ENCODE measurements around the gene ATAD1. TPM values are rescaled to one million over a fixed set of nuclear protein-coding genes. Genes with fewer than 3 reads are reported as not detected.

ATAD1 gene
- total RNA-seq, 2 experiments from 2014 or later, result 33.7 to 38.7 TPM

DNA sequence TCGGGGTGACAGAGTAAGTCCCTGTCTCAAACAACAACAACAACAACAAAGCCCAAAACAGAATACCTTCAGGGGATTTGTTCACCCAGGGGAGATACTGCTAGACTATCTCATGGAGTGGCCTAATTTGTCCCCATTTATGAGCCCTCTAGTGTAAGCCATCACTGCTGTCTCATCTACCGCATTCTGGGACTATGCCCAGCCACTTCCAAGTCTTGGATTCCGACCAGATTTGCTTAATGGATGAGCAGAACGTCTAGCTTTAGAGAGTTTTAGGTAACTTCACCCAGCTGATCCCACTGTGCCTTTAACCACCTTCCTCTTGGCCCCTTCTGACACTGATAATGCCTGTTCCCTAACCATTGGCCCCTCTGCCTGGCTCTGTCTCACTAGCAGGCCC, 111.3 kb downstream of the ATAD1 start:
- Histone ChIP-seq H3K36me3 (ENCODE audit: insufficient read depth, low read length) (no peaks in the 10 kb centered on the region), H3K9me3 (ENCODE audit: control insufficient read depth in 1 of 2, insufficient read depth in 1 of 2, low read length in 2 of 2) (no peaks in the 10 kb centered on the region), H3K4me3 (ENCODE audit: low read length) (no peak overlapping the region), H3K4me1 (ENCODE audit: insufficient read depth, low read length) (no peaks in the 10 kb centered on the region), H3K27ac (ENCODE audit: low read depth in 1 of 2, low read length in 2 of 2) (no peak overlapping the region), H3K27me3 (ENCODE audit: control insufficient read depth in 1 of 2, insufficient read depth in 2 of 2, low read length in 2 of 2) (peaks cover 0 to 3% of the 10 kb centered on the region in 2 experiments)
- Mint-ChIP-seq H3K27me3 (peaks cover 11% of the 10 kb centered on the region), H3K27ac (no peak overlapping the region), H3K9me3 (no peaks in the 10 kb centered on the region), H3K4me3 (no peak overlapping the region), H3K4me1 (ENCODE audit: low read depth) (no peaks in the 10 kb centered on the region), H3K36me3 (ENCODE audit: low read depth) (no peaks in the 10 kb centered on the region)
- intact Hi-C loops (cut with DNase I, micrococcal nuclease), result no loop called here
- ChIA-PET CTCF (interaction anchor here (0.8 kb wide), 1 partner anchor 162 kb away, joined by 5 read pairs; no protein-coding TSS in a partner anchor), POLR2A (no interaction called here)
- DNase-seq (no peak), ATAC-seq (ENCODE audit: poor library complexity) (no peak)
- TF ChIP-seq, protein P1, sequence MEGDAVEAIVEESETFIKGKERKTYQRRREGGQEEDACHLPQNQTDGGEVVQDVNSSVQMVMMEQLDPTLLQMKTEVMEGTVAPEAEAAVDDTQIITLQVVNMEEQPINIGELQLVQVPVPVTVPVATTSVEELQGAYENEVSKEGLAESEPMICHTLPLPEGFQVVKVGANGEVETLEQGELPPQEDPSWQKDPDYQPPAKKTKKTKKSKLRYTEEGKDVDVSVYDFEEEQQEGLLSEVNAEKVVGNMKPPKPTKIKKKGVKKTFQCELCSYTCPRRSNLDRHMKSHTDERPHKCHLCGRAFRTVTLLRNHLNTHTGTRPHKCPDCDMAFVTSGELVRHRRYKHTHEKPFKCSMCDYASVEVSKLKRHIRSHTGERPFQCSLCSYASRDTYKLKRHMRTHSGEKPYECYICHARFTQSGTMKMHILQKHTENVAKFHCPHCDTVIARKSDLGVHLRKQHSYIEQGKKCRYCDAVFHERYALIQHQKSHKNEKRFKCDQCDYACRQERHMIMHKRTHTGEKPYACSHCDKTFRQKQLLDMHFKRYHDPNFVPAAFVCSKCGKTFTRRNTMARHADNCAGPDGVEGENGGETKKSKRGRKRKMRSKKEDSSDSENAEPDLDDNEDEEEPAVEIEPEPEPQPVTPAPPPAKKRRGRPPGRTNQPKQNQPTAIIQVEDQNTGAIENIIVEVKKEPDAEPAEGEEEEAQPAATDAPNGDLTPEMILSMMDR (IDR thresholded peaks at IDR 0.05), result no peak

DNA sequence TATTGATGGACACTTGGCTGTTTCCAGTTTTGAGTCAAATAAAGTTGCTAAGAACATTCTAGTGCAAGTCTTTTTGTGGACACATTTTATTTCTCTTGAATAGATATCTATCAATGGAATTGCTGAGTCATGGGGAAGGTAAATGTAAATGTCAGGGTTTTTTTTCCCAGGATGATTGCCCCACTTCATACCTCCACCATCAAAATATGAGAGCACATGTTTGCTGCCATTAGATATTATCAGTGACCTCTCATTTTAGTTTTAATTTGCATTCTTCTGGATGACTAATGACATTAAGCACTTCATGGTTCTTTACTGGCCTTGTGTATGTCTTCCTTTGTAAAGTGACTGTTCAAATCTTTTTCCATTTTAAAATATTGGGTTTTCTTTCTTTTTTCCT, 112.7 kb downstream of the ATAD1 start:
- H3K27ac Mint-ChIP-seq, result no peak overlapping the region
- H3K4me3 ChIP-seq (ENCODE audit: low read length), result no peak overlapping the region
- H3K9me3 Mint-ChIP-seq, result no peaks in the 10 kb centered on the region
- no peak overlapping the region for H3K4me3 Mint-ChIP-seq
- ATAC-seq (ENCODE audit: poor library complexity), result no peak
- H3K27me3 Mint-ChIP-seq, result peaks cover 9% of the 10 kb centered on the region
- H3K4me1 ChIP-seq (ENCODE audit: insufficient read depth, low read length), result no peaks in the 10 kb centered on the region
- ChIA-PET CTCF (no interaction called here), POLR2A (no interaction called here)
- no peaks in the 10 kb centered on the region for H3K4me1 Mint-ChIP-seq (ENCODE audit: low read depth)
- H3K9me3 ChIP-seq (ENCODE audit: control insufficient read depth in 1 of 2, insufficient read depth in 1 of 2, low read length in 2 of 2), result no peaks in the 10 kb centered on the region
- intact Hi-C loops (cut with DNase I, micrococcal nuclease), result no loop called here
- H3K36me3 Mint-ChIP-seq (ENCODE audit: low read depth), result no peaks in the 10 kb centered on the region
- TF ChIP-seq, protein P1 (IDR thresholded peaks at IDR 0.05), result no peak
- H3K27me3 ChIP-seq (ENCODE audit: control insufficient read depth in 1 of 2, insufficient read depth in 2 of 2, low read length in 2 of 2), result peaks cover 0 to 3% of the 10 kb centered on the region in 2 experiments
- H3K27ac ChIP-seq (ENCODE audit: low read depth in 1 of 2, low read length in 2 of 2), result no peak overlapping the region
- DNase-seq, result no peak
- no peaks in the 10 kb centered on the region for H3K36me3 ChIP-seq (ENCODE audit: insufficient read depth, low read length)

DNA sequence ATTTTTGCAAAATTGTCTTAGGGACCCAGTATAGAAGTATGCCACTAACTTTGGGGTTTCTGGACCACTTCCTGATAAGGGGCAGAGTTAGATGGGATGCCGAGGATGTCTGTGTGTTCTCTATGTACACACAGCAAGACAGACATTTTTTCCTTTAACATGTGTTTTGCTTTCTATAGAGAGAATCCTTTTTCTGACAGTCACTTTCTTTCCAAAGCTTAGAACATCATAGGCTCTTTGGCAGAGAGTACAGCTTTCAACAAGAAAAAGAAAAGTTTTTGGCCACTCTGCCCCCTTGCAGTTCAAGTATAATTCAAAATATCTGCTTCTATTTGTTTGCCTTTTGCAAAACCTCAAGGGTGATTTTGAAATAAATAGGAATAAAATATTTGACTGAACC, 114.3 kb downstream of the ATAD1 start:
- H3K36me3 Mint-ChIP-seq (ENCODE audit: low read depth), result no peaks in the 10 kb centered on the region
- no peaks in the 10 kb centered on the region for H3K9me3 ChIP-seq (ENCODE audit: control insufficient read depth in 1 of 2, insufficient read depth in 1 of 2, low read length in 2 of 2)
- no peaks in the 10 kb centered on the region for H3K4me1 Mint-ChIP-seq (ENCODE audit: low read depth)
- no peak for DNase-seq
- intact Hi-C loops (cut with DNase I, micrococcal nuclease), result no loop called here
- ChIA-PET POLR2A (no interaction called here), CTCF (interaction anchor here (0.9 kb wide), 1 partner anchor 9 kb away, joined by 3 read pairs; no protein-coding TSS in a partner anchor)
- H3K4me3 ChIP-seq (ENCODE audit: low read length), result no peak overlapping the region
- H3K36me3 ChIP-seq (ENCODE audit: insufficient read depth, low read length), result no peaks in the 10 kb centered on the region
- peaks cover 6% of the 10 kb centered on the region for H3K27me3 Mint-ChIP-seq
- no peak overlapping the region for H3K4me3 Mint-ChIP-seq
- H3K27me3 ChIP-seq (ENCODE audit: control insufficient read depth in 1 of 2, insufficient read depth in 2 of 2, low read length in 2 of 2), result no peaks in the 10 kb centered on the region
- H3K27ac ChIP-seq (ENCODE audit: low read depth in 1 of 2, low read length in 2 of 2), result no peak overlapping the region
- no peaks in the 10 kb centered on the region for H3K9me3 Mint-ChIP-seq
- H3K4me1 ChIP-seq (ENCODE audit: insufficient read depth, low read length), result no peaks in the 10 kb centered on the region
- TF ChIP-seq, protein P1 (IDR thresholded peaks at IDR 0.05), result no peak
- no peak for ATAC-seq (ENCODE audit: poor library complexity)
- H3K27ac Mint-ChIP-seq, result no peak overlapping the region

Measured in CD4-positive, alpha-beta T cell (primary cell).